HepG2 (cell line): ENCODE results near the gene MEX3D. TPM values are rescaled to one million over a fixed set of nuclear protein-coding genes. Genes with fewer than 3 reads are reported as not detected.

Experiments
- ATAC-seq: fragments of 200-7000 bp; cut with Tn5 transposase; 3 replicates; pipeline ENCODE4 v1.9.1; 2020; ENCODE audit warnings: mild to moderate bottlenecking, moderate library complexity
- BruUV-seq: library from RNA; stranded (reverse); fragments of 400-500 nt; replicated peaks from 2 replicates; lab custom pipeline; 2021; lab: Mats Ljungman, UMichigan
- CTCF ChIA-PET: fragments of 300-600 bp; formaldehyde crosslinking; extraction: SDS; loops from one replicate; lab custom pipeline; 2021; ENCODE audit warnings: low total read pairs, inconsistent platforms, low intra/inter-chr PET ratio; lab: Yijun Ruan, JAX
- POLR2A ChIA-PET: fragments of 350-600 bp; sonication (Branson Sonifier 250); formaldehyde crosslinking; loops from one replicate; lab custom pipeline; 2020; ENCODE audit warnings: antibody characterized with exemption, inconsistent platforms; lab: Yijun Ruan, JAX
- DNase-seq: peaks from one replicate; pipeline ENCODE4 v3.0.0-alpha.2; 2015; ENCODE audit warnings: low spot score
- FAIRE-seq: peaks from 3 replicates; lab custom pipeline; 2011; peaks lifted over from hg19 to GRCh38; lab: Jason Lieb, UNC
- H2AFZ ChIP-seq: one replicate; pipeline ENCODE4 v1.6.1; 2011; ENCODE audit warnings: low read length, inconsistent platforms
- H3K27ac ChIP-seq: fragments of 300-600 bp; 3 replicates; pipeline ENCODE4 v1.8.0; 2011; ENCODE audit warnings: mixed run types, mild to moderate bottlenecking, mixed read lengths, low read length, inconsistent platforms; ENCODE audit not compliant: insufficient read depth; ENCODE audit errors: extremely low read length
- H3K27me3 ChIP-seq, 2 experiments: fragments of 200-600 bp in 1 of 2; 2 replicates in 1 of 2; 3 replicates in 1 of 2; pipeline versions ENCODE4 v1.6.0 to v1.8.0; 2011; ENCODE audit warnings: low read length in 2 of 2, mild to moderate bottlenecking in 2 of 2, moderate library complexity in 2 of 2, inconsistent platforms in 1 of 2; ENCODE audit not compliant: insufficient read depth in 2 of 2, control insufficient read depth in 1 of 2
- H3K36me3 ChIP-seq, 2 experiments: fragments of 200-600 bp in 1 of 2; replicated peaks in 1 of 2; 2 replicates in 1 of 2; 3 replicates in 1 of 2; pipeline versions ENCODE4 v1.5.1 to v1.8.0; 2011; ENCODE audit warnings: low read length in 2 of 2, inconsistent platforms in 1 of 2; ENCODE audit not compliant: insufficient read depth in 2 of 2, control insufficient read depth in 1 of 2
- H3K4me1 ChIP-seq: 2 replicates; pipeline ENCODE4 v1.5.1; 2012; ENCODE audit warnings: low read length, inconsistent platforms; ENCODE audit not compliant: insufficient read depth
- H3K4me2 ChIP-seq: 2 replicates; pipeline ENCODE4 v1.6.0; 2011; ENCODE audit warnings: low read depth, low read length, inconsistent platforms
- H3K4me3 ChIP-seq, 3 experiments: fragments of 200-600 bp in 1 of 3; sonication (generic), shearing (Covaris generic) in 1 of 3; replicated peaks in 1 of 3; 2 replicates each; pipeline ENCODE4 v1.5.1; 2011 to 2016; ENCODE audit warnings: low read length in 3 of 3, inconsistent platforms in 2 of 3, low read depth in 2 of 3, mild to moderate bottlenecking in 2 of 3, control low read depth in 1 of 3, mixed read lengths in 1 of 3; ENCODE audit not compliant: insufficient read depth in 1 of 3
- H3K79me2 ChIP-seq: one replicate; pipeline ENCODE4 v1.6.1; 2011; ENCODE audit warnings: low read length, inconsistent platforms; ENCODE audit not compliant: insufficient read depth
- H3K9ac ChIP-seq: 2 replicates; pipeline ENCODE4 v1.6.0; 2011; ENCODE audit warnings: mild to moderate bottlenecking, low read depth, low read length, inconsistent platforms; ENCODE audit not compliant: insufficient read depth
- H3K9me3 ChIP-seq: 2 replicates; pipeline ENCODE4 v1.5.1; 2012; ENCODE audit warnings: mild to moderate bottlenecking, low read length
- H4K20me1 ChIP-seq: 2 replicates; pipeline ENCODE4 v1.6.0; 2011; ENCODE audit warnings: inconsistent platforms, mild to moderate bottlenecking, low read length, moderate library complexity; ENCODE audit not compliant: insufficient read depth
- NPAS2 ChIP-seq: sonication (generic); formaldehyde crosslinking; IDR thresholded peaks from 2 replicates; pipeline ENCODE4 v1.8.0; 2022; ENCODE audit warnings: mild to moderate bottlenecking, missing genetic modification reagents, borderline replicate concordance
- ZFP37 ChIP-seq: sonication (generic); formaldehyde crosslinking; IDR thresholded peaks from 2 replicates; pipeline ENCODE4 v1.4.0; 2020; ENCODE audit warnings: missing genetic modification reagents, borderline replicate concordance
- ZNF510 ChIP-seq: sonication (generic); formaldehyde crosslinking; IDR thresholded peaks from 2 replicates; pipeline ENCODE4 v1.4.0; 2020; ENCODE audit warnings: low read depth, mild to moderate bottlenecking, missing genetic modification reagents
- ZNF644 ChIP-seq: IDR thresholded peaks from 2 replicates; pipeline ENCODE4 v1.6.1; 2016; ENCODE audit warnings: low read depth
- WGBS: methylation state at CpG from one replicate; pipeline ENCODE4 v1.1.6; 2017; ENCODE audit warnings: low lambda C conversion rate; 5-methylcytosine and 5-hydroxymethylcytosine counted together
- in situ Hi-C: cut with HindIII; loops from 2 replicates; pipeline ENCODE4 v1.10.0; 2017; ENCODE audit warnings: low pct_unique_long_range_greater_than_20kb; ENCODE audit not compliant: extremely low pct_ligation_motif_present
- intact Hi-C: fragments of 100-400 bp; cut with micrococcal nuclease; formaldehyde crosslinking; loops from one replicate; pipeline ENCODE4 v1.10.0; 2022; ENCODE audit not compliant: unreplicated experiment
- polyA plus RNA-seq, 8 experiments: library from polyadenylated mRNA; depleted of rRNA in 3 of 8; stranded (reverse) in 7 of 8; unstranded in 1 of 8; fragments of >200 nt; fragmentation: Illumina TruSeq in 4 of 8; extraction: Trizol in 4 of 8; gene quantifications; 2 replicates each; pipeline versions ENCODE4 v1.2.1 to v1.2.3, GENCODE V29; 2011 to 2016; ENCODE audit warnings: low read depth in 4 of 8, missing spikeins in 1 of 8, mixed read lengths in 1 of 8; ENCODE audit not compliant: insufficient read depth in 1 of 8
- total RNA-seq, 5 experiments: library from RNA; depleted of rRNA; stranded (reverse); fragments of >200 nt; fragmentation: Illumina TruSeq; extraction: Trizol; gene quantifications; 2 replicates each; pipeline ENCODE4 v1.2.3, GENCODE V29; 2016; ENCODE audit warnings: low read depth in 1 of 5
- TF ChIP-seq, protein P1 (sequence below): fragments of 450-650 bp; IDR thresholded peaks from 2 replicates; pipeline ENCODE4 v1.6.1; 2016
- TF ChIP-seq, protein P2 (sequence below): sonication (generic); formaldehyde crosslinking; IDR thresholded peaks from 2 replicates; pipeline ENCODE4 v1.4.0; 2020; ENCODE audit warnings: missing genetic modification reagents; ENCODE audit errors: not compliant biosample characterization

MEX3D gene
- total and polyA plus RNA-seq, 2 of the 13 experiments (the other 11 are each of a cell fraction or from before 2014, with no cell fraction given) = 3.6 to 17.1 TPM

DNA sequence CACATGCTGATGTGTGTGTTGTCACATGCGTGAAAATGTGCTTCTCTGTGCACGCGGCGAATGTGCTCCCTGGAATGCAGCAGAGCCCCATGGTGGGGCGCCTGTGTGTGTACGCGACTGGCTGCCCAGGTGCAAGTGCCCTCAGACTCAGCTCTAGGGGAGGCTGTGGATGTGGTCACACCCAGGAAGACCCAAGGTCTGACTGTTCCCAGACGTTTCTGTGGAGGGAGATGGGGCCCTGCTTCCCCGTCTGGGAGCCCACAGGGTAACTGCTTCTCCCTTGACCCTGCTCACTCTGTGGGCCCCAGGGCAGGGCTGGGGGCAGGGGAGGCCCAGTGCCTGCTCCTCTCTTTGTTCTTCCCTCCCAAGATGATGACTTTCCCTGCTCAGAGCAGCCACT, 45.0 kb upstream of the MEX3D start:
- Histone ChIP-seq H3K79me2 (no peaks in the 10 kb centered on the region), H2AFZ (no peak overlapping the region), H3K36me3 (peaks cover 32 to 48% of the 10 kb centered on the region in 2 experiments; a peak in 4 of 5 replicates), H3K4me1 (no peaks in the 10 kb centered on the region), H3K9me3 (no peaks in the 10 kb centered on the region), H3K4me3 (no peak overlapping the region), H3K4me2 (no peak overlapping the region), H3K27me3 (no peaks in the 10 kb centered on the region), H4K20me1 (no peaks in the 10 kb centered on the region), H3K9ac (no peak overlapping the region), H3K27ac (no peak overlapping the region)
- DNase-seq = no peak
- ATAC-seq = no peak
- CTCF ChIA-PET = no interaction called here
- BruUV-seq = no TSS peak
- no peak for TF ChIP-seq ZNF644
- no peak for TF ChIP-seq ZFP37 (CRISPR knock-in tag)
- TF ChIP-seq, protein P1, sequence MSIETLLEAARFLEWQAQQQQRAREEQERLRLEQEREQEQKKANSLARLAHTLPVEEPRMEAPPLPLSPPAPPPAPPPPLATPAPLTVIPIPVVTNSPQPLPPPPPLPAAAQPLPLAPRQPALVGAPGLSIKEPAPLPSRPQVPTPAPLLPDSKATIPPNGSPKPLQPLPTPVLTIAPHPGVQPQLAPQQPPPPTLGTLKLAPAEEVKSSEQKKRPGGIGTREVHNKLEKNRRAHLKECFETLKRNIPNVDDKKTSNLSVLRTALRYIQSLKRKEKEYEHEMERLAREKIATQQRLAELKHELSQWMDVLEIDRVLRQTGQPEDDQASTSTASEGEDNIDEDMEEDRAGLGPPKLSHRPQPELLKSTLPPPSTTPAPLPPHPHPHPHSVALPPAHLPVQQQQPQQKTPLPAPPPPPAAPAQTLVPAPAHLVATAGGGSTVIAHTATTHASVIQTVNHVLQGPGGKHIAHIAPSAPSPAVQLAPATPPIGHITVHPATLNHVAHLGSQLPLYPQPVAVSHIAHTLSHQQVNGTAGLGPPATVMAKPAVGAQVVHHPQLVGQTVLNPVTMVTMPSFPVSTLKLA = 0 out of 2 replicates have a peak, but pooled peaks have one; percentile 37
- TF ChIP-seq ZNF510 (CRISPR knock-in tag) = no peak
- TF ChIP-seq, protein P2, sequence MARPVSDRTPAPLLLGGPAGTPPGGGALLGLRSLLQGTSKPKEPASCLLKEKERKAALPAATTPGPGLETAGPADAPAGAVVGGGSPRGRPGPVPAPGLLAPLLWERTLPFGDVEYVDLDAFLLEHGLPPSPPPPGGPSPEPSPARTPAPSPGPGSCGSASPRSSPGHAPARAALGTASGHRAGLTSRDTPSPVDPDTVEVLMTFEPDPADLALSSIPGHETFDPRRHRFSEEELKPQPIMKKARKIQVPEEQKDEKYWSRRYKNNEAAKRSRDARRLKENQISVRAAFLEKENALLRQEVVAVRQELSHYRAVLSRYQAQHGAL (CRISPR knock-in tag) = no peak
- TF ChIP-seq NPAS2 = no peak
- 100% methylated on average over 4 of the region's 9 CpGs for WGBS
- FAIRE-seq = no peak
- intact Hi-C loops (no loop called here), in situ Hi-C loops (no loop called here)
- POLR2A ChIA-PET = no interaction called here
